ENCODE data around the gene HDAC9.

- TF ChIP-seq CTCF (IDR thresholded peaks at IDR 0.05) (no peak), REST (IDR thresholded peaks at IDR 0.05; ENCODE audit: insufficient read depth in 1 of 2, low read depth in 2 of 2, low read length in 1 of 2) (no peak), SIN3A (IDR thresholded peaks at IDR 0.05; ENCODE audit: borderline replicate concordance, insufficient read depth, low read depth, low read length) (no peak)
Observed at GRCh38 chr7:18975689-18976280, 480.2 kb downstream of the HDAC9 start.
